Measurements from ENCODE around the gene PLEKHM3. TPM values are rescaled to one million over a fixed set of nuclear protein-coding genes. Genes with fewer than 3 reads are reported as not detected.

PLEKHM3 gene
- total RNA-seq, 1 experiment from 2014 or later: 2.5 TPM

- no peaks in the 10 kb centered on the region for H3K4me1 ChIP-seq (ENCODE audit: control insufficient read depth, insufficient read depth, low read length)
- BruUV-seq (replicated peaks): no TSS peak
- intact Hi-C loops (cut with micrococcal nuclease; ENCODE audit: unreplicated experiment) (no loop called here), in situ Hi-C loops (cut with HindIII; ENCODE audit: low pct_unique_long_range_greater_than_20kb, low sequenced_read_pairs) (no loop called here)
- ATAC-seq (no peak), DNase-seq (ENCODE audit: low read depth, low spot score) (no peak)
- TF ChIP-seq TCF7L2 (IDR thresholded peaks at IDR 0.05; ENCODE audit: low read depth, low read length) (no peak), REST (IDR thresholded peaks at IDR 0.05; ENCODE audit: insufficient read depth in 1 of 2, low read depth in 2 of 2, low read length in 1 of 2) (no peak), SIN3A (IDR thresholded peaks at IDR 0.05; ENCODE audit: borderline replicate concordance, insufficient read depth, low read depth, low read length) (no peak), POLR2AphosphoS5 (IDR thresholded peaks at IDR 0.05; ENCODE audit: low read depth, low read length) (no peak), CTCF (IDR thresholded peaks at IDR 0.05) (no peak)
- no peaks in the 10 kb centered on the region for H3K36me3 ChIP-seq (ENCODE audit: control insufficient read depth, insufficient read depth, low read length)
- ChIA-PET POLR2A (no interaction called here), CTCF (no interaction called here)
- no peaks in the 10 kb centered on the region for H3K27me3 ChIP-seq (ENCODE audit: control insufficient read depth, insufficient read depth, low read length)
- no peaks in the 10 kb centered on the region for H3K9me3 ChIP-seq (ENCODE audit: control insufficient read depth, insufficient read depth, low read depth, low read length)
- H3K27ac ChIP-seq (ENCODE audit: low read length): no peak overlapping the region
- H3K4me3 ChIP-seq (ENCODE audit: low read depth in 2 of 2, low read length in 2 of 2): no peak overlapping the region
Observed at GRCh38 chr2:207885010-207885409, 140.3 kb downstream of the PLEKHM3 start.

- Histone ChIP-seq H3K36me3 (ENCODE audit: control insufficient read depth, insufficient read depth, low read length) (no peaks in the 10 kb centered on the region), H3K27ac (ENCODE audit: low read length) (no peak overlapping the region), H3K27me3 (ENCODE audit: control insufficient read depth, insufficient read depth, low read length) (no peaks in the 10 kb centered on the region), H3K4me1 (ENCODE audit: control insufficient read depth, insufficient read depth, low read length) (no peaks in the 10 kb centered on the region), H3K4me3 (ENCODE audit: low read depth in 2 of 2, low read length in 2 of 2) (no peak overlapping the region), H3K9me3 (ENCODE audit: control insufficient read depth, insufficient read depth, low read depth, low read length) (no peaks in the 10 kb centered on the region)
- ChIA-PET POLR2A (no interaction called here), CTCF (no interaction called here)
- no peak for DNase-seq (ENCODE audit: low read depth, low spot score)
- TF ChIP-seq SIN3A (IDR thresholded peaks at IDR 0.05; ENCODE audit: borderline replicate concordance, insufficient read depth, low read depth, low read length) (no peak), REST (IDR thresholded peaks at IDR 0.05; ENCODE audit: insufficient read depth in 1 of 2, low read depth in 2 of 2, low read length in 1 of 2) (no peak), POLR2AphosphoS5 (IDR thresholded peaks at IDR 0.05; ENCODE audit: low read depth, low read length) (no peak), TCF7L2 (IDR thresholded peaks at IDR 0.05; ENCODE audit: low read depth, low read length) (no peak)
- intact Hi-C loops (cut with micrococcal nuclease; ENCODE audit: unreplicated experiment): no loop called here
- no TSS peak for BruUV-seq (replicated peaks)
- no peak for ATAC-seq
- in situ Hi-C loops (cut with HindIII; ENCODE audit: low pct_unique_long_range_greater_than_20kb, low sequenced_read_pairs): no loop called here
Observed at GRCh38 chr2:207884127-207884526, 141.2 kb downstream of the PLEKHM3 start.

Measured in Panc1 (cell line).